ENCODE data around the gene PRDM15. TPM values are rescaled to one million over a fixed set of nuclear protein-coding genes. Genes with fewer than 3 reads are reported as not detected.

Gene PRDM15
- total RNA-seq, 1 donor from 2014 or later = 12.0 TPM

- no peaks in the 10 kb centered on the region for H3K9me3 Mint-ChIP-seq
- no peaks in the 10 kb centered on the region for H3K36me3 Mint-ChIP-seq (ENCODE audit: low read depth)
- no peak for TF ChIP-seq CTCF (conservative IDR thresholded peaks at IDR 0.05)
- H3K4me1 Mint-ChIP-seq = peaks cover 16% of the 10 kb centered on the region
- H3K27ac Mint-ChIP-seq (ENCODE audit: unreplicated experiment) = no peak overlapping the region
- no peak for DNase-seq (ENCODE audit: low read depth, low spot score)
- H3K4me3 Mint-ChIP-seq = no peak overlapping the region
- H3K27me3 Mint-ChIP-seq (ENCODE audit: low read depth) = peaks cover 2% of the 10 kb centered on the region
Observed at GRCh38 chr21:41925767-41926116, 46.6 kb upstream of the PRDM15 start.

DNA sequence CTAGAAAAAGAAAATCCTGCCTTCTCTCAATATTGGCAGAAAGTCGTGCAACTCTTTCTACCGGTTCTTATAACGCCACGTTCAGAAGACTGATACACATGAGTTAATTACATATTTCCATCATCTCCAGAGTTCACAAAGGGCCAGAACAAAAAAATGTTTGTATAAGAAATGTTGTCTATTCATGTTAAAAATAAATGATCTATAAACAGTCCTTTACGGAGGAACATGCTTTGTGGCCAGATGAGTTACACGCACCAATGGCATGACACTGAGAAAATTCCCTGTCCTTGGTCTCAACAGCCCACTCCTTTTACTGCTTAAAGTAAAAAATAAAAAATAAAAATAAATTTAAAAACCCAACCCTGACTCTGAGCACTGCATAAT is 45.2 kb upstream of the PRDM15 start:
- Mint-ChIP-seq H3K27me3 (ENCODE audit: low read depth) (no peaks in the 10 kb centered on the region), H3K36me3 (ENCODE audit: low read depth) (no peaks in the 10 kb centered on the region), H3K9me3 (no peaks in the 10 kb centered on the region), H3K4me3 (no peak overlapping the region), H3K4me1 (peaks cover 15% of the 10 kb centered on the region), H3K27ac (ENCODE audit: unreplicated experiment) (no peak overlapping the region)
- no peak for DNase-seq (ENCODE audit: low read depth, low spot score)
- TF ChIP-seq CTCF (conservative IDR thresholded peaks at IDR 0.05) = no peak

- H3K27ac Mint-ChIP-seq (ENCODE audit: unreplicated experiment) = no peak overlapping the region
- no peaks in the 10 kb centered on the region for H3K9me3 Mint-ChIP-seq
- TF ChIP-seq CTCF (conservative IDR thresholded peaks at IDR 0.05) = no peak
- no peak overlapping the region for H3K4me3 Mint-ChIP-seq
- H3K4me1 Mint-ChIP-seq = peaks cover 15% of the 10 kb centered on the region
- H3K36me3 Mint-ChIP-seq (ENCODE audit: low read depth) = no peaks in the 10 kb centered on the region
- no peaks in the 10 kb centered on the region for H3K27me3 Mint-ChIP-seq (ENCODE audit: low read depth)
- DNase-seq (ENCODE audit: low read depth, low spot score) = no peak
Observed at GRCh38 chr21:41923631-41924367, 44.7 kb upstream of the PRDM15 start.

DNA sequence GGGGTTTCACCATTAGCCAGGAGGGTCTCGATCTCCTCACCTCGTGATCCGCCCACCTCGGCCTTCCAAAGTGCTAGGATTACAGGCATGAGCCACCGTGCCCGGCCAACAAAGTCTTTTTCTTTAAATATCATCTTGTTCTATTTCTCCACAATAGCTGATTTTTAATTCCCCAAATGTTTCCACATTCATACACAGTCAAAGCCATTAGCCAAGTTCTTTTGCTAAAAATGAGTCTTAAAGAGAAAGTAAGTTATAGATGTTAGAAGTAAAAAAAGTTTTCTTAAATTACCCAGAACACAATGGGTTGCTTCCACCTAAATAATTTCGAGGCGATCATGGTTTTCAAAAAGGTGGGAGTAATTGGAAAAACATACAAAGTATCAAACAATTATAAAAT is 44.0 kb upstream of the PRDM15 start:
- Mint-ChIP-seq H3K4me1 (peaks cover 15% of the 10 kb centered on the region), H3K9me3 (no peaks in the 10 kb centered on the region), H3K4me3 (no peak overlapping the region), H3K27ac (ENCODE audit: unreplicated experiment) (no peak overlapping the region), H3K36me3 (ENCODE audit: low read depth) (no peaks in the 10 kb centered on the region), H3K27me3 (ENCODE audit: low read depth) (no peaks in the 10 kb centered on the region)
- no peak for DNase-seq (ENCODE audit: low read depth, low spot score)
- TF ChIP-seq CTCF (conservative IDR thresholded peaks at IDR 0.05) = no peak

- Mint-ChIP-seq H3K27ac (ENCODE audit: unreplicated experiment) (no peak overlapping the region), H3K4me3 (no peak overlapping the region)
- no peak for DNase-seq (ENCODE audit: low read depth, low spot score)
Observed at GRCh38 chr21:41921021-41921420, 41.9 kb upstream of the PRDM15 start.

More at GRCh38 chr21:41921021-41921420, 41.9 kb upstream of the PRDM15 start:
- H3K36me3 Mint-ChIP-seq (ENCODE audit: low read depth) = peaks cover 2% of the 10 kb centered on the region
- no peak for TF ChIP-seq CTCF (conservative IDR thresholded peaks at IDR 0.05)
- no peaks in the 10 kb centered on the region for H3K27me3 Mint-ChIP-seq (ENCODE audit: low read depth)
- H3K9me3 Mint-ChIP-seq = no peaks in the 10 kb centered on the region
- peaks cover 5% of the 10 kb centered on the region for H3K4me1 Mint-ChIP-seq
